Epithelial cell of proximal tubule (primary cell): ENCODE measurements around the gene PPP3CA. TPM values are rescaled to one million over a fixed set of nuclear protein-coding genes. Genes with fewer than 3 reads are reported as not detected.

ENCODE experiments used
- DNase-seq: peaks from one replicate; pipeline ENCODE4 v3.0.0-alpha.2; 2011; ENCODE audit warnings: low read depth
- H3K4me3 ChIP-seq: 2 replicates; pipeline ENCODE4 v1.5.1; 2011; ENCODE audit warnings: low read depth, mild to moderate bottlenecking, low read length
- CTCF ChIP-seq: conservative IDR thresholded peaks from 2 replicates; pipeline ENCODE4 v1.5.1; 2012; ENCODE audit warnings: low read depth, mild to moderate bottlenecking, low read length
- total RNA-seq: library from RNA; depleted of rRNA; stranded (reverse); fragments of >200 nt; gene quantifications from 2 replicates; pipeline ENCODE4 v1.2.3, GENCODE V29; 2015

The PPP3CA gene
- total RNA-seq, 1 donor from 2014 or later, result 16.5 TPM

DNA sequence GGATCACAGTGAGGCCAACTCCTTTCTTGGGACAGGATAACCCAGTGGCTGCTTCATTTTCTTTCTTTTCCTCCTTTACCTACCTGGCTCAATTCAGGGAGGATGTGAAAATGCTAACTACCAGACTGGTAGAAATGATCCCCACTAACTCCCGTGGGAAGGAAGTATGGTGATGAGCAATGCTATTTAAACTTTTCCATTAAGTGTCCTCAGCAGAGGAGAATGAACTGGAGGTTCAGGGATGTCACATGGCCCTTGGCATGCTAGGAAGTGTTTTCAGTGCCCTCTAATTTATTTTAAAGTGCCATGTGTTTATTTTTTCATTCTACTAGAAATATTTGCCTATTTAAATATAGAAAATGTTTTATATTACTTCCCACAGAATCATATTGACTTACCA lies 363.9 kb downstream of the PPP3CA start:
- no peak for TF ChIP-seq CTCF
- DNase-seq, result no peak
- no peak overlapping the region for H3K4me3 ChIP-seq

DNA sequence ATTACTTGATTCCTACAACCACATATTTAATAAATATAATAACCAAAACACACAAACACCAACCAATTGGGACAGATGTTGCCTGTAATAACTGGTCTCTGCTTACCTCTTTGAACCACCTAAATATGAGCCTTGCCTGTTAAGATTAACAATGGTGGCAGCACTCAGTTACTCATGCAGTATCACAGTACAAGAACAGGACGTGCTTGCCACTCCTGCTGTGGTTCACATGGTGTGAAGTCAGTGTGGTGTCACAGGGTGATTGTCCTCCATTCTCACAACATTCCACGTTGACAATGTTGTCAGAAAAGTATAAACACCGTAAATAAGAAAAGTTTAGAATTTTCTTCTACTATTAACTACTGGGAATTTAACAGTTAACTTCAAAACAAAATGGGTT lies 365.0 kb downstream of the PPP3CA start:
- no peak overlapping the region for H3K4me3 ChIP-seq
- TF ChIP-seq CTCF, result no peak
- DNase-seq, result no peak

DNA sequence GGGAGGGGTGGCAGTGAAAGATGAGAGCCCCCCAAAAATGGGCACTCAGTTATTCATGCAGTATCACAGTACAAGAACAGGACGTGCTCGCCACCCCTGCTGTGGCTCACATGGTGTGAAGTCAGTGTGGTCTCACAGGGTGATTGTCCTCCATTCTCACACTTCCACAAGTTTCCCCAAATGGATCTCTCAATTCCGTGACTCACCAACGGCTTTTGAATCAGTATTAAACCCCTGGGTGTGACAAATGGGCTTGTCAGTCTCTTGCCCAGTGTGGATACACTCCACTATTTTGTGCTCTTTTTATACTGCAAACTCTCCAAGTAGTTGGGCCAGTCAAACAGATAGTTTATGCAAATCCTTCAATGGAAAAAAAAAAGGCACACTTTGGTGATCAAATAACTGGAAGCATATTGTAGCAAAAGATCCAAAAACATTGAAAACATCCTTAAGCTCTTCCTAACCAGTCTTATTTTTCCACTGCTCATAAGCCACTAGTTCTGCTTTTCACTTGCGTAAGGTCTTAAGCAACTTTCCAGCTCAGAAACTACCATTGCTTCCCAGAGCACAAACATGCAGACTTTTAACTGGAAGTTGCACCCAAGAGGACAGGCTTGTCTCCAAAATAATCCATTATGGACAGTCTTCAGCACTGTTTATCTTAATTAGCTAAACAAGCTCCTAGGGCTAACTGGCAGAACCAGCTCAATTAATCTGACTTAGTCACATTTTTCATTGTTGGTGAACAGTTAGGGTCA lies 365.7 kb downstream of the PPP3CA start:
- no peak for TF ChIP-seq CTCF
- no peak overlapping the region for H3K4me3 ChIP-seq
- DNase-seq, result no peak

DNA sequence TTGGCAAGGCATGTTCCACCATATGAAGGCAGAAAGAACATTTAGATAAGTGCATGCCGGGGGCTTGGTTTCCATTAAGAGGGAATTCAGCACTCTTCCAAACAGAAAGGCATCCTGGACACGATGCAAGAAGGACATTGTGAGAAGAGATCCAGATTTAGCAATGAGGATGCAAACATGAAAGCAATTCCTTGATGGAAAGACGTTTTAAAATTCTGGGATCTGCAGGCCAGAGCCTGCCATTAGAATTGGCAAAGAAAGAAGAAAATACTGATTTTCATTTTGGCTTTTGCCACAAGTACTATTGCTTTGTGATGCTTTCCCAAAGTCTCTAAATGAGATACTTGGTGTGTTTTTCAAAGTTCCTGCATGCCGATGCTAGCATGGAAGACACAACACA lies 367.6 kb downstream of the PPP3CA start:
- no peak for DNase-seq
- no peak for TF ChIP-seq CTCF

GRCh38 chr4:100977746-100978397 lies 369.5 kb downstream of the PPP3CA start:
- TF ChIP-seq CTCF, result no peak
- H3K4me3 ChIP-seq, result no peak overlapping the region
- no peak for DNase-seq

More for the DNA sequence above, 367.6 kb downstream of the PPP3CA start:
- no peak overlapping the region for H3K4me3 ChIP-seq

GRCh38 chr4:100977274-100977673 lies 370.1 kb downstream of the PPP3CA start:
- no peak for DNase-seq
- no peak for TF ChIP-seq CTCF
- no peak overlapping the region for H3K4me3 ChIP-seq
